Stimulated activated CD8-positive, alpha-beta memory T cell treated with anti-CD3 and anti-CD28 coated beads, Interleukin-15, amount 100 ng/mL, for 1 hour (primary cell): ENCODE data around the gene PLCB1.
"Not testable (repeated sequence)": the region's sequence is repeated elsewhere in the genome, so short reads cannot be mapped to it uniquely, and the experiment has no call there.

Source experiments
- DNase-seq: peaks from one replicate; pipeline ENCODE4 v3.0.0-alpha.2; 2020; ENCODE audit warnings: low read depth

PLCB1 gene

DNA sequence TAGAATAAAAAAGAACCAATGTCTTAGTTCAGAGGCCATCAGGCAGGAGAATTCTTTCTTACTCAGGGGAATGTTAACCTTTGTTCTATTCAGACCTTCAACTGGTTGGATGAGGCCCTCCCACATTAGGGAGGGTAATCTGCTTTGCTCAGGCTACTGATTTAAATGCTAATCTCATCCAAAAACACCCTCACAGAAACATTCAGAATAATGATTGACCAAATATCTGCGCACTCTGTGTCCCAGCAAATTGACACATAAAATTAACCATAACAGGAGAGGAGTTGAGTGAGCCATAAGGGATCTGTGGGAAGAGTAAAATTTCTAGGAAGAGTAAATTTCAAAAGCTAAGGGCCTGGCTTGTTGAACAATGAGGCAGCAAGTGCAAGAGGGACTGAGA lies 702.8 kb downstream of the PLCB1 start:
- DNase-seq = no peak

DNA sequence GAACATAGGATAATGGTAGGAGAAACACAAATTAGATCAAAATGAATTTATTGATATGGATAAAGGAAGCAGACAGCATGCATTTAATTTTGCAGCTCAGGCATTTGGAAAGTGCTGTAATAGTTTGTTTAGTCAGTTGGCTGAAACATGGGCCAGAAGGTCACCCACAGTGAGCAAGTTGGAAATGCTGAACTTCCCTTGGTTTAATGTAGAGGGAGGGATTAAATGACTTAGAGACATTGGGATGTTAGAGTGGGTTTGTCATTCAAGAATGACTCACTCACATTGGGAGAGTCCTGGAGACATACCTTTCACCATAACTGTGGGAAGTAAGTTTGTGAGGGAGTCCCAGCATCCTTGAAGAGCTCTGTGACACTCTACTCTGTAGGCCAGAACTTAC lies 705.3 kb downstream of the PLCB1 start:
- no peak for DNase-seq

DNA sequence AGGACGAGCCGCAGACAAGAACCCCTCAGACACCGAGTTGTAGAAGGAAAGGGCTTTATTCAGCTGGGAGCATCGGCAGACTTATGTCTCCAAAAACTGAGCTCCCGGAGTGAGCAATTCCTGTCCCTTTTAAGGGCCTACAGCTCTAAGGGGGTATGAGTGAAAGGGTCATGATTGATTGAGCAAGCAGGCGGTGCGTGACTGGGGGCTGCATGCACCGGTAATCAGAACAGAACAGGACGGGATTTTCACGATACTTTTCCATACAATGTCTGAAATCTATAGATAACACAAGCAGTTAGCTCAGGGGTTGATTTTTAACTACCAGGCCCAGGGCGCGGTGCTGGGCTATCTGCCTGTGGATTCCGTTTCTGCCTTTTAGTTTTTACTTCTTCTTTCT lies 710.5 kb downstream of the PLCB1 start:
- DNase-seq = no peak

DNA sequence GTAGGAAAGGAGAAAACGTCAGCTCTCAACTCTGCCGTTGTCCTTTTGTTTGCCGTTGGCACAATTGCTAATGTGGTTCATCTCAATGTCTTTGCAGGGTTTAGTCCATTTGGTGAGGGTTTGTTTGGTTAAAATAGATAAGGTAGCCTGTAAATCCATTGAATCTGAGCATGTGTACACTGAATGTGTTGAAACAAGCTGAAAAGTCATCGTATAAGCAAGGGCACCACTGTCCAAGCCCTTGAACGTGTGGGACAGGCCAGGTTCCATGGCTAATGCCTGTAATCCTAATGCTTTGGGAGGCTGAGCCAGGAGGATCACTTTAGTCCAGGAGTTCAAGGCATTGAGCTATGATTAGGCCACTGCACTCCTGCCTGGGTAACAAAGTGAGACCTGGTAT lies 712.1 kb downstream of the PLCB1 start:
- DNase-seq = no peak

DNA sequence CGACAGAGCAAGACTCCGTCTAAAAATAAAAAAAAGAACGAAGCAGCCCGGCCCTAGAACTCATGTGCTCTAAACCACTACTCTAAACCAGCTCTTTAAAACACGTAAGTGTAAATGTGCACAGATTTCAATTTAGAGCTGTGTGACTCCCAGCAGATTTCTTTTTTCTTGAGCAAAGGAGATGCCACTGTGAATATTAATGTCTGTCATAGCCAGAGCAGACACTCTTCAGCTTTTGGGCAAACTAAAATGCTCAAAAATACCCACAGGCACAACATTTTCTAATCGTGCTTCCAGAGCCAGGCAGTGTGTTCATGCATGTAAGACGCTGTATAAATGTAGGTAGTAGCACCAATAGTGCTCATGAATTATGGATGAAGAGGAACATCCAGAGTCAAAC lies 717.9 kb downstream of the PLCB1 start:
- DNase-seq = no peak

- no peak for DNase-seq
These were observed 719.4 kb downstream of the PLCB1 start for GRCh38 chr20:8851446-8851845.

GRCh38 chr20:8851919-8852318 lies 719.9 kb downstream of the PLCB1 start:
- DNase-seq = not testable (repeated sequence)

GRCh38 chr20:8853211-8853610 lies 721.1 kb downstream of the PLCB1 start:
- DNase-seq = not testable (repeated sequence)

DNA sequence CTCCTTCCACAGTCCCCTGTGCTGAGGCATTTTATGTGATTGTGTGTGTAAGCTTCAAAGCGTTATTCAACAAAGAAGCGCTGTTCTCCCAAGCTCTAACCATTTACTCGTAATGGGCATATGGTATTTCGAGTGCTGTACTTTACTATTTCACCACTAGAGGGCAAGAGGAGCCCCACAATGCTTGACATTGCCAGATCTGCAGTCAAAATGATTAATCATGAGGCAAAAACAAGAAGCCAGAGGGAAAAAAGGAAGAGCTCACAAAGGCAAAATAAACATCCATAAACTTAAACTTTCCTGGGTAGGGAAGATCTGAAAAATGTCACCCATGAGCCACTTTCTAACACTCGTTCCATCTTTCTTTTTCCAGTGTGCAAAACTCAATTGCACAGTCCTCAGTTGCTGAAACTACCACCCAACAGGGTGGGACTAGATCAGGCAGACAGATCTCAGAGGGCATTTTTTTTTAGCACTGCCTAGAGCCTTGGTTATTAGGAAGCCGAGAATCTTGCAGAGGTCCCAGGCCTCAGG lies 721.8 kb downstream of the PLCB1 start:
- DNase-seq = no peak

DNA sequence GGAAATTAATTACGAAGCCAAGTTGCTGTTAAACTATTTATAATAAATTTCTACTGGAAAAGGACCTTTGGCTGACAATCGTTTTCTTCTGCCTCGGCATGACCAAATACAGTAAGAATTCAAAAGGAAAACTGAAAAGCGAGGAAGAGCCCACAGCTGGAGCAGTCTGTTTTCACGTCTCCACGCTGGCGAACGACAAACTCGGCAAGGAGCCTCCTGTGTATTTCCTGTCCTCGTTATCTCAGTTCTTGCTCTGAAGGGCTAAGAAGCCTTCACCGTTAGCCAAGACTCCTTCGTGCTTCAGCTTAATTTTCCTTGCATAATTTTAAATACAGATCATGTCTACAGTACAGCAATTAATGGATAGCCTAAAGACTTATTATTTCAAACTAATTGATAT lies 722.5 kb downstream of the PLCB1 start:
- DNase-seq = no peak

GRCh38 chr20:8855315-8855714 lies 723.2 kb downstream of the PLCB1 start:
- no peak for DNase-seq

- DNase-seq = no peak
These were observed 724.6 kb downstream of the PLCB1 start for GRCh38 chr20:8856668-8857067.

GRCh38 chr20:8858181-8858787 lies 726.2 kb downstream of the PLCB1 start:
- no peak for DNase-seq

GRCh38 chr20:8860011-8860495 lies 728.0 kb downstream of the PLCB1 start:
- DNase-seq = no peak

- no peak for DNase-seq
These were observed 730.0 kb downstream of the PLCB1 start for GRCh38 chr20:8862092-8862491.

- DNase-seq = no peak
These were observed 733.6 kb downstream of the PLCB1 start for GRCh38 chr20:8865636-8866035.

- no peak for DNase-seq
These were observed 735.1 kb downstream of the PLCB1 start for GRCh38 chr20:8867038-8867740.

DNA sequence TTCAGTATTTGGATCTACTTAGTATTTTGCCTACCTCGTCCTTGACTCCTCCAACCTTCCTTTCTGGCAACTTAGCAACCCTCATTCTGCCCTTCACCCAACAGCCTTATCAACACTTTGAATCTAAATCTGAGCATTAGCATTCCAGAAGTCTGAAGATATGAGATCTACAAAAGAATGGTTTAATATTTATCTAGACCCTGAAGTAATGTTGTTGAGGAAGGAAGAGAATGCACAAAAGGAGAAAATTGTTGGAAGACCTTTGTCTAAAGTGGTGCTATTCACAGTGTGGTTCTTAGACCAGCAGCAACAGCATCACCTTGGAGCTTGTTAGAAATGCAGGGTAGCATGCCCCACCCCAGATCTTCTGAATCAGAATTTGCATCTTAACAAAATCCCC lies 738.6 kb downstream of the PLCB1 start:
- no peak for DNase-seq

DNA sequence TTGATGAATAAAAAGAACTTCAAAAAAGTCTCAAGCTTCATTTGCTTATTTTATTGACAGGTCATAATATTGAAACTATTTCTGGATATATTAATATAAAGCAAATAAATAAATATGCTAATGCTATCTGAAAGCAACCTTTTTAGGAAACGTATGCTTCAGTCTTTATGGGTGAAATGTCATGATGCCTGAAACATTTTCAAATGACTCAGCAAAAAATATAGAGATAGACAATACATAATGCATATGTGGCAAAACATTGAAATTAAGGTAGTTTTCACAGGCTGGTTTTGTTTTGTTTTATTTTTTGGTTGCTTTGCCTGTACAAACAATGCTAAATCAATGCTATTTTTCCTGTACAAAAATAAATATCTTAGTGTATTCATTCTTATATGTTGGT lies 742.4 kb downstream of the PLCB1 start:
- no peak for DNase-seq

DNA sequence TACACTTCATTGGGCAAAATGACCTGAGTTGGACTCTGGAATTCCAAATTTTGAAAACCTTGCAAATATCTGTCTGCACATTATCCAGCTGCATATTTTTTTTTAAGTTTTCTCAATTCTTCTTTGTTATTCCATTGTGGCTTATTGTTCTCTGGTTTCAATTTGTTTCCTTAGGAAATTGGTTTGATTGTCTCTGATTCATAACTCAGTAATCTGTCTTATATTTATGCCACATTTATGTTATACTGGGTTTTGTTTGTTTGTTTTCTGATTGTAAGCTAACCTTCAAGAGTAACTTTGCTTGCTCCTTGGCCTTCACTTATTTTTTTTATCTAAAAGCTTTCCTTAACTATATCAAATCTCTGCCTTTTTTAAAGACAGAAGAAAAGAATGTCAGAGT lies 743.5 kb downstream of the PLCB1 start:
- no peak for DNase-seq

DNA sequence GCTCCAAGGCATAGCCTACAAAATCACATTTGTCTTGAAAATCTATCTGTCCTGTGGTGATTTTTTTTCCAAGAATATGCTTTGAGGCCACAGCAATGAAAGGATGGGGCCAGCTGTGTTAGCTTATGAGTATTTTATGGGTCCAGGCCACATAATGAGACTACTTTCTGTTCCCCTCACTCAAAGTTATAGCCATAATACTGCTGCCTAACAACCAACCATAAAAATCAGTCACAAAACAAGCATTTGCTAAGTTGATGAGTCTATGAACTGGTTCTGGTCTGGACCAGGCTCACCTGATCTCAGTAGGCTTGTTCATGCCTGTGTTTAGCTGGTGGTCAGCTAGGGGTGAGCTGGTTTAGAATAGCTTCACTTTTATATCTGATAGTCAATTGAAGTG lies 744.3 kb downstream of the PLCB1 start:
- no peak for DNase-seq

DNA sequence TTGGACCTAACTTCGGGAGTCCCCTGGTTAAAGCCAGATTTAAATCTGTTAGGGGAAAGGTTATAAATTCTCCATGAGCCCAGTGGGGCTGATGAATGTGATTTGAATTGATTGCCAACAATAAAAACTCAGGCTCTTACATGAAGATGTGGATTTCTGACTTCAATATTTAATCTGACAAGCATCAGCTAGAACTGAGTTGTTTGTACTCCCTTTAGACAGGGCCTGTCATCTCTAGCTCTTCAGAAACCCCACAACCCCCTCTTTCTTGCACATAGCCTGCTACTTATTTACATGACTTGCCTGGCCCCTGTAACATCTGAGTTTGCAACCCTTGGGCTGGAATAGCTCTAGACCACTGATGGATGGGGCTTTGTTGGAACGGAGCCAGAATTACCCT lies 745.2 kb downstream of the PLCB1 start:
- no peak for DNase-seq

DNA sequence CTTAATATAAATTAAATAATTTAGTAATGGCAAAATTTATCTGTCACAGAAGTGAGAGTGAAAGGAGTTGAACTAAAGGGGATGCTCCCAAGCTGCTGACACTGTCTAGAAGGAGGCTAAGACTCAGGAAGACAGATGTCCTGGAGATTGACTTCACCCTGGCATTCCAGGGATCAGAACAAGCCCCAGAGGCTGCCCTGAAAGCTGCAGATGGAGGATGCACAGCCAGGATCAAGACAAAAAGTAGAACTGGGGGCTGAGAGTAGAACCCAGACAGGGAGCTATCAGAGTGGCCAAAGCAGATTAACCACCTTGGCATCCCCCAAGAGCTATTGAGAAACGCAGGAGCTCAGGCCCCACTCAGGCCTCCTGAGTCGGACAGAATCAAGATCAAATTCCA lies 747.6 kb downstream of the PLCB1 start:
- no peak for DNase-seq
